CD4-positive, alpha-beta T cell (primary cell): ENCODE measurements around the gene GPC1. TPM values are rescaled to one million over a fixed set of nuclear protein-coding genes. Genes with fewer than 3 reads are reported as not detected.

Experiments
- ATAC-seq: fragments of 200-7000 bp; cut with Tn5 transposase; one replicate; pipeline ENCODE4 v1.10.0; 2022; ENCODE audit warnings: mild to moderate bottlenecking; ENCODE audit not compliant: poor library complexity
- CTCF ChIA-PET: fragments of 350-600 bp; sonication (Branson Sonifier 250); formaldehyde crosslinking; loops from one replicate; lab custom pipeline; 2021; ENCODE audit warnings: antibody characterized with exemption, inconsistent platforms; lab: Charles Lee
- POLR2A ChIA-PET: fragments of 350-600 bp; sonication (Branson Sonifier 250); formaldehyde crosslinking; loops from one replicate; lab custom pipeline; 2021; ENCODE audit warnings: antibody characterized with exemption, inconsistent platforms; lab: Charles Lee
- DNase-seq, 14 experiments: peaks; one replicate each; pipeline ENCODE4 v3.0.0-alpha.2; 2013 to 2020; ENCODE audit warnings: mixed read lengths in 2 of 14
- H3K27ac ChIP-seq, 2 donors: one replicate each; pipeline versions ENCODE4 v1.5.1 to v1.7.0; 2013; ENCODE audit warnings: low read length in 2 of 2, low read depth in 1 of 2, mild to moderate bottlenecking in 1 of 2
- H3K27me3 ChIP-seq, 2 experiments: 1 replicate in 1 of 2; 2 replicates in 1 of 2; pipeline versions ENCODE4 v1.6.1 to v1.7.0; 2013; ENCODE audit warnings: low read length in 2 of 2, control low read depth in 1 of 2, mild to moderate bottlenecking in 1 of 2, moderate library complexity in 1 of 2; ENCODE audit not compliant: insufficient read depth in 2 of 2, control insufficient read depth in 1 of 2
- H3K36me3 ChIP-seq: one replicate; pipeline ENCODE4 v1.6.1; 2013; ENCODE audit warnings: low read length, control low read depth; ENCODE audit not compliant: insufficient read depth
- H3K4me1 ChIP-seq: one replicate; pipeline ENCODE4 v1.6.1; 2013; ENCODE audit warnings: low read length, control low read depth; ENCODE audit not compliant: insufficient read depth
- H3K4me3 ChIP-seq: one replicate; pipeline ENCODE4 v1.5.1; 2013; ENCODE audit warnings: mild to moderate bottlenecking, low read length, moderate library complexity
- H3K9me3 ChIP-seq, 2 experiments: 1 replicate in 1 of 2; 2 replicates in 1 of 2; pipeline versions ENCODE4 v1.6.1 to v1.7.0; 2013; ENCODE audit warnings: low read length in 2 of 2, mild to moderate bottlenecking in 2 of 2, control low read depth in 1 of 2, moderate library complexity in 1 of 2; ENCODE audit not compliant: control insufficient read depth in 1 of 2, insufficient read depth in 1 of 2
- H3K27ac Mint-ChIP-seq: one replicate; pipeline ENCODE4 v1.8.0; 2020; ENCODE audit warnings: mixed read lengths
- H3K27me3 Mint-ChIP-seq: one replicate; pipeline ENCODE4 v1.8.0; 2021; ENCODE audit warnings: mixed read lengths
- H3K36me3 Mint-ChIP-seq: one replicate; pipeline ENCODE4 v1.8.0; 2021; ENCODE audit warnings: low read depth, mixed read lengths
- H3K4me1 Mint-ChIP-seq: one replicate; pipeline ENCODE4 v1.8.0; 2021; ENCODE audit warnings: low read depth, mixed read lengths
- H3K4me3 Mint-ChIP-seq: one replicate; pipeline ENCODE4 v1.8.0; 2020; ENCODE audit warnings: mild to moderate bottlenecking, mixed read lengths
- H3K9me3 Mint-ChIP-seq: one replicate; pipeline ENCODE4 v1.8.0; 2020; ENCODE audit warnings: mixed read lengths
- CTCF ChIP-seq: fragments of 200-600 bp; IDR thresholded peaks from one replicate; pipeline ENCODE4 v1.8.0; 2022; ENCODE audit warnings: antibody characterized with exemption, mild to moderate bottlenecking
- intact Hi-C, 2 experiments: fragments of 100-400 bp; cut with DNase I in 1 of 2; cut with micrococcal nuclease in 1 of 2; formaldehyde crosslinking; loops; one replicate each; pipeline versions ENCODE4 v1.15.1 to v1.9.0; 2023 to 2025; cut with DNase I, micrococcal nuclease
- total RNA-seq, 174 experiments: library from RNA in 2 of 174; stranded (reverse) in 2 of 174; gene quantifications; one replicate each; pipeline ENCODE4 v1.2.3 and lab custom pipeline; 2021 to 2026

GPC1 gene
- total RNA-seq, 2 experiments from 2014 or later, result 0.58 to 0.98 TPM

GRCh38 chr2:240467149-240467642 lies 31.7 kb downstream of the GPC1 start:
- H3K27me3 Mint-ChIP-seq, result no peaks in the 10 kb centered on the region
- Histone ChIP-seq H3K36me3 (peaks cover 2% of the 10 kb centered on the region), H3K4me3 (no peak overlapping the region), H3K27ac (no peak overlapping the region), H3K27me3 (no peaks in the 10 kb centered on the region), H3K4me1 (no peaks in the 10 kb centered on the region), H3K9me3 (peaks cover 5 to 20% of the 10 kb centered on the region in 2 experiments)
- H3K9me3 Mint-ChIP-seq, result no peaks in the 10 kb centered on the region
- DNase-seq (peak in 3 of 14 experiments; percentile 3 to 31 (median 7)), ATAC-seq (no peak)
- H3K4me1 Mint-ChIP-seq, result no peaks in the 10 kb centered on the region
- ChIA-PET POLR2A (no interaction called here), CTCF (no interaction called here)
- no peak overlapping the region for H3K4me3 Mint-ChIP-seq
- intact Hi-C loops, result no loop called here
- H3K27ac Mint-ChIP-seq, result no peak overlapping the region
- peaks cover 18% of the 10 kb centered on the region for H3K36me3 Mint-ChIP-seq
- TF ChIP-seq CTCF, result no peak

- peaks cover 2% of the 10 kb centered on the region for H3K36me3 ChIP-seq
- no peak overlapping the region for H3K4me3 ChIP-seq
- H3K27me3 Mint-ChIP-seq, result no peaks in the 10 kb centered on the region
- H3K27ac Mint-ChIP-seq, result no peak overlapping the region
- intact Hi-C loops, result no loop called here
- H3K9me3 Mint-ChIP-seq, result no peaks in the 10 kb centered on the region
- POLR2A ChIA-PET, result no interaction called here
- DNase-seq (peak in 4 of 14 experiments; percentile 0 to 28 (median 6)), ATAC-seq (no peak)
- CTCF ChIA-PET, result no interaction called here
- H3K4me1 ChIP-seq, result no peaks in the 10 kb centered on the region
- H3K27ac ChIP-seq, result no peak overlapping the region
- no peak for TF ChIP-seq CTCF
- peaks cover 18% of the 10 kb centered on the region for H3K36me3 Mint-ChIP-seq
- peaks cover 11 to 25% of the 10 kb centered on the region in 2 experiments for H3K9me3 ChIP-seq
- no peaks in the 10 kb centered on the region for H3K27me3 ChIP-seq
- no peak overlapping the region for H3K4me3 Mint-ChIP-seq
- no peaks in the 10 kb centered on the region for H3K4me1 Mint-ChIP-seq
These were observed 32.3 kb downstream of the GPC1 start for GRCh38 chr2:240467659-240468302.

GRCh38 chr2:240468303-240469238 lies 33.1 kb downstream of the GPC1 start:
- peak in 3 of 14 experiments; percentile 1 to 10 (median 4) for DNase-seq
- H3K27ac Mint-ChIP-seq, result no peak overlapping the region

More at GRCh38 chr2:240468303-240469238, 33.1 kb downstream of the GPC1 start:
- H3K9me3 ChIP-seq, result peaks cover 18 to 23% of the 10 kb centered on the region in 2 experiments
- ATAC-seq, result no peak
- TF ChIP-seq CTCF, result no peak
- H3K27me3 ChIP-seq, result no peaks in the 10 kb centered on the region
- peaks cover 2% of the 10 kb centered on the region for H3K36me3 ChIP-seq
- no peak overlapping the region for H3K4me3 Mint-ChIP-seq
- H3K36me3 Mint-ChIP-seq, result peaks cover 24% of the 10 kb centered on the region
- no peak overlapping the region for H3K27ac ChIP-seq
- no peak overlapping the region for H3K4me3 ChIP-seq
- POLR2A ChIA-PET, result no interaction called here
- H3K27me3 Mint-ChIP-seq, result no peaks in the 10 kb centered on the region
- no peaks in the 10 kb centered on the region for H3K4me1 ChIP-seq
- no peaks in the 10 kb centered on the region for H3K4me1 Mint-ChIP-seq
- intact Hi-C loops, result no loop called here
- H3K9me3 Mint-ChIP-seq, result no peaks in the 10 kb centered on the region
- CTCF ChIA-PET, result no interaction called here
